ENCODE data around the gene C11orf21.
"Not testable (repeated sequence)": the region's sequence is repeated elsewhere in the genome, so short reads cannot be mapped to it uniquely, and the experiment has no call there.

C11orf21 gene

GRCh38 chr11:2295971-2296912 lies 5.5 kb downstream of the C11orf21 start:
- DNase-seq = no peak

- DNase-seq = no peak
These were observed 6.8 kb downstream of the C11orf21 start for GRCh38 chr11:2294926-2295290.

GRCh38 chr11:2293984-2294925 lies 7.5 kb downstream of the C11orf21 start:
- peak; percentile 75 for DNase-seq

- DNase-seq = no peak
These were observed 8.2 kb downstream of the C11orf21 start for GRCh38 chr11:2293531-2293971.

- no peak for DNase-seq
These were observed 11.3 kb downstream of the C11orf21 start for GRCh38 chr11:2290351-2290841.

GRCh38 chr11:2289859-2290258 lies 11.9 kb downstream of the C11orf21 start:
- no peak for DNase-seq

GRCh38 chr11:2289350-2289749 lies 12.4 kb downstream of the C11orf21 start:
- DNase-seq = no peak

GRCh38 chr11:2287091-2287490 lies 14.6 kb downstream of the C11orf21 start:
- DNase-seq = peak; percentile 23

GRCh38 chr11:2286350-2286749 lies 15.4 kb downstream of the C11orf21 start:
- not testable (repeated sequence) for DNase-seq

- DNase-seq = no peak
These were observed 21.5 kb downstream of the C11orf21 start for GRCh38 chr11:2280208-2280607.

GRCh38 chr11:2277933-2278523 lies 23.7 kb downstream of the C11orf21 start:
- no peak for DNase-seq

- DNase-seq = peak; percentile 29
These were observed 24.7 kb downstream of the C11orf21 start for GRCh38 chr11:2277008-2277346.

GRCh38 chr11:2276280-2277007 lies 25.3 kb downstream of the C11orf21 start:
- no peak for DNase-seq

- no peak for DNase-seq
These were observed 26.1 kb downstream of the C11orf21 start for GRCh38 chr11:2275334-2276279.

GRCh38 chr11:2273771-2274170 lies 27.9 kb downstream of the C11orf21 start:
- DNase-seq = no peak

GRCh38 chr11:2273311-2273710 lies 28.4 kb downstream of the C11orf21 start:
- DNase-seq = no peak

GRCh38 chr11:2272946-2273280 lies 28.8 kb downstream of the C11orf21 start:
- no peak for DNase-seq

- no peak for DNase-seq
These were observed 29.3 kb downstream of the C11orf21 start for GRCh38 chr11:2272228-2272945.

GRCh38 chr11:2271327-2272227 lies 30.1 kb downstream of the C11orf21 start:
- no peak for DNase-seq

GRCh38 chr11:2271077-2271326 lies 30.7 kb downstream of the C11orf21 start:
- peak; percentile 90 for DNase-seq

Data from suppressor macrophage treated with lipopolysaccharide for 4 hours (primary cell).